HepG2 (cell line): ENCODE measurements around the gene SEPHS1. TPM values are rescaled to one million over a fixed set of nuclear protein-coding genes. Genes with fewer than 3 reads are reported as not detected.

Experiments used
- FOXP1 ChIP-seq, 2 experiments: fragments of 450-650 bp in 1 of 2; IDR thresholded peaks; 2 replicates each; pipeline ENCODE4 v1.6.1; 2017 to 2018; ENCODE audit warnings: antibody characterized with exemption in 1 of 2
- HNRNPL ChIP-seq: fragments of 200-400 bp; formaldehyde crosslinking; IDR thresholded peaks from 2 replicates; pipeline ENCODE4 v1.6.1; 2017; ENCODE audit warnings: mild to moderate bottlenecking, low read depth, low read length
- KAT2B ChIP-seq: fragments of 150-350 bp; IDR thresholded peaks from 2 replicates; pipeline ENCODE4 v1.6.1; 2014; ENCODE audit warnings: low read depth, low read length, borderline replicate concordance
- MEIS2 ChIP-seq: sonication (generic); formaldehyde crosslinking; IDR thresholded peaks from 2 replicates; pipeline ENCODE4 v1.9.0; 2021; ENCODE audit warnings: mild to moderate bottlenecking, missing genetic modification reagents
- NFE2L1 ChIP-seq: sonication (generic); formaldehyde crosslinking; IDR thresholded peaks from 2 replicates; pipeline ENCODE4 v1.4.0; 2020; ENCODE audit warnings: missing genetic modification reagents, mild to moderate bottlenecking, borderline replicate concordance
- NFRKB ChIP-seq: fragments of 450-650 bp; IDR thresholded peaks from 2 replicates; pipeline ENCODE4 v1.6.1; 2017
- PAWR ChIP-seq: sonication (generic); formaldehyde crosslinking; IDR thresholded peaks from 2 replicates; pipeline ENCODE4 v1.4.0; 2020; ENCODE audit warnings: missing genetic modification reagents, mild to moderate bottlenecking, borderline replicate concordance
- RNF219 ChIP-seq: sonication (generic); formaldehyde crosslinking; IDR thresholded peaks from 2 replicates; pipeline ENCODE4 v1.5.0; 2020; ENCODE audit warnings: mild to moderate bottlenecking, missing genetic modification reagents
- RORA ChIP-seq: sonication (generic); formaldehyde crosslinking; IDR thresholded peaks from 2 replicates; pipeline ENCODE4 v1.5.0; 2020; ENCODE audit warnings: mild to moderate bottlenecking, missing genetic modification reagents, moderate library complexity
- TEF ChIP-seq: sonication (generic); formaldehyde crosslinking; IDR thresholded peaks from 2 replicates; pipeline ENCODE4 v1.5.0; 2020; ENCODE audit warnings: missing genetic modification reagents
- THAP9 ChIP-seq: sonication (generic); formaldehyde crosslinking; IDR thresholded peaks from 2 replicates; pipeline ENCODE4; 2020; ENCODE audit warnings: missing genetic modification reagents, mild to moderate bottlenecking, borderline replicate concordance
- YY1 ChIP-seq: IDR thresholded peaks from 2 replicates; pipeline ENCODE4 v1.6.1; 2011; ENCODE audit warnings: low read length, low read depth, moderate library complexity, mild to moderate bottlenecking; ENCODE audit not compliant: insufficient read depth, insufficient replicate concordance
- ZIK1 ChIP-seq: sonication (generic); formaldehyde crosslinking; IDR thresholded peaks from 2 replicates; pipeline ENCODE4 v1.5.0; 2020; ENCODE audit warnings: mild to moderate bottlenecking, low read depth, missing genetic modification reagents, borderline replicate concordance
- ZNF143 ChIP-seq: sonication (generic); formaldehyde crosslinking; IDR thresholded peaks from 2 replicates; pipeline ENCODE4 v1.4.0; 2020; ENCODE audit warnings: missing genetic modification reagents
- ZNF253 ChIP-seq: sonication (generic); formaldehyde crosslinking; IDR thresholded peaks from 2 replicates; pipeline ENCODE4 v1.8.0; 2022; ENCODE audit warnings: mild to moderate bottlenecking, missing genetic modification reagents, borderline replicate concordance
- ZNF30 ChIP-seq: sonication (generic); formaldehyde crosslinking; IDR thresholded peaks from 2 replicates; pipeline ENCODE4 v1.5.0; 2020; ENCODE audit warnings: mild to moderate bottlenecking, missing genetic modification reagents
- ZNF484 ChIP-seq: sonication (generic); formaldehyde crosslinking; IDR thresholded peaks from 2 replicates; pipeline ENCODE4 v1.5.1; 2020; ENCODE audit warnings: mild to moderate bottlenecking, low read depth, missing genetic modification reagents, borderline replicate concordance
- ZNF570 ChIP-seq: sonication (generic); formaldehyde crosslinking; IDR thresholded peaks from 2 replicates; pipeline ENCODE4 v1.4.0; 2020; ENCODE audit warnings: mild to moderate bottlenecking, missing genetic modification reagents, borderline replicate concordance
- ZNF672 ChIP-seq: sonication (generic); formaldehyde crosslinking; IDR thresholded peaks from 2 replicates; pipeline ENCODE4 v1.8.1; 2022; ENCODE audit warnings: missing genetic modification reagents
- ZNF674 ChIP-seq: sonication (generic); formaldehyde crosslinking; IDR thresholded peaks from 2 replicates; pipeline ENCODE4 v1.5.0; 2020; ENCODE audit warnings: low read depth, mild to moderate bottlenecking, missing genetic modification reagents
- ZNF775 ChIP-seq: sonication (generic); formaldehyde crosslinking; IDR thresholded peaks from 2 replicates; pipeline ENCODE4 v1.4.0; 2020; ENCODE audit warnings: missing genetic modification reagents, mild to moderate bottlenecking, moderate library complexity, borderline replicate concordance
- polyA plus RNA-seq, 8 experiments: library from polyadenylated mRNA; depleted of rRNA in 3 of 8; stranded (reverse) in 7 of 8; unstranded in 1 of 8; fragments of >200 nt; fragmentation: Illumina TruSeq in 4 of 8; extraction: Trizol in 4 of 8; gene quantifications; 2 replicates each; pipeline versions ENCODE4 v1.2.1 to v1.2.3, GENCODE V29; 2011 to 2016; ENCODE audit warnings: low read depth in 4 of 8, missing spikeins in 1 of 8, mixed read lengths in 1 of 8; ENCODE audit not compliant: insufficient read depth in 1 of 8
- total RNA-seq, 5 experiments: library from RNA; depleted of rRNA; stranded (reverse); fragments of >200 nt; fragmentation: Illumina TruSeq; extraction: Trizol; gene quantifications; 2 replicates each; pipeline ENCODE4 v1.2.3, GENCODE V29; 2016; ENCODE audit warnings: low read depth in 1 of 5

The SEPHS1 gene
- total and polyA plus RNA-seq, 2 of the 13 experiments (the other 11 are each of a cell fraction or from before 2014, with no cell fraction given) = 57.8 to 61.5 TPM

GRCh38 chr10:13291821-13292773, 56.0 kb downstream of the SEPHS1 start (continued):
- TF ChIP-seq THAP9 (CRISPR knock-in tag) (no peak), ZIK1 (CRISPR knock-in tag) (no peak), NFRKB (no peak), ZNF570 (CRISPR knock-in tag) (no peak), HNRNPL (no peak), RNF219 (CRISPR knock-in tag) (no peak), FOXP1 (IDR thresholded peaks at IDR 0.05) (no peak), FOXP1 (CRISPR knock-in tag; IDR thresholded peaks at IDR 0.05) (peak; percentile 88), TEF (CRISPR knock-in tag) (no peak), MEIS2 (CRISPR knock-in tag) (no peak), ZNF484 (CRISPR knock-in tag) (no peak), YY1 (no peak), ZNF253 (CRISPR knock-in tag) (no peak), ZNF674 (no peak), NFE2L1 (CRISPR knock-in tag) (no peak), ZNF143 (CRISPR knock-in tag) (no peak), PAWR (CRISPR knock-in tag) (no peak), KAT2B (no peak), ZNF672 (CRISPR knock-in tag) (no peak), ZNF775 (CRISPR knock-in tag) (no peak), RORA (CRISPR knock-in tag) (no peak), ZNF30 (CRISPR knock-in tag) (no peak)
